HG02759 (cell line): ENCODE data around the gene PRDM16.

Experiments
- ATAC-seq: cut with Tn5 transposase; IDR thresholded peaks from one replicate; pipeline ENCODE4 v1.9.1; 2021; ENCODE audit warnings: mild to moderate bottlenecking, moderate library complexity; ENCODE audit not compliant: unreplicated experiment

The PRDM16 gene

DNA sequence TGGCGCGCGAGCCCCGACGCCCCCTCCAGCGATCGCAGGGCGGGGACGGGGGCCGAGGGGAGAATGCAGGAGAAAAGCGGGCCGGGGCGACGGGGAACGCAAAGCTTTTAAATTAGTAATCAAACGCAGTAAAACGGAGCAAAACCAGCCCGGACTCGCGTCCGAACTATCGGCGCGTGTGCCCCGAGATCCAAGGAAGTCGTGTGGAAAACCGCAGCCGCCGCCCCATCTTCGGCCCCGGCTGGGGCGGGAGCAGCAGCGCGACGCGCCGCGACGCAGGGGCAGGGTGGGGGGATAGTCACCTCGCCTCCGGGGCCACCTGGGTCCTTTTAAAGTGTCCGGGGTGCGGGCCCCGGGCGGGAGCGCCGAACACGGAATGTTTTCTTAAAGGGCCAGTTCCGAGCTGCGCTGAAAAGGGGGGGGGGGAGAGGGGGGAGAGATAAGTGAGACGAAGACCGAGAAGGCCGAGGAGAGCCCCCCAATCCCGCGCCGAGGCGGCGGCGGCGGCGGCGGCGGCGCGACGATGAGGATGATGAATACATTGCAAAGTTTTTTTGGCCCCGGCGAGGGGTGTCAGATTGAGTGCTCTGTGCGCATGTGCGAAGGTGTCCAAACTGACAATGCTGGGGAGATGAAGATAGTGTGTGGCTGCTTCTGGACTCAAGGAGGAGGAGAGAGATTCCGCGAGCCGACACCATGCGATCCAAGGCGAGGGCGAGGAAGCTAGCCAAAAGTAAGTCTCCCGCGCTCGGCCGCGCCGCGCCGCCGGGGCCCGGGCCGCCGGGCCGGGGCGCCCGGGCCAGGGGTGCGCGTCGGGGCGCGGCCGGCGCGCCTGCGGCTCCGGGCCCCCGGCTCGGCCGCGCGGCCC lies at the start of gene PRDM16:
Gene PRDM16, plus strand, starts transcription at position 640 of the 868 bp plus-strand sequence. Its CDS starts 57 bp downstream, at position 697.
- no peak for ATAC-seq

DNA sequence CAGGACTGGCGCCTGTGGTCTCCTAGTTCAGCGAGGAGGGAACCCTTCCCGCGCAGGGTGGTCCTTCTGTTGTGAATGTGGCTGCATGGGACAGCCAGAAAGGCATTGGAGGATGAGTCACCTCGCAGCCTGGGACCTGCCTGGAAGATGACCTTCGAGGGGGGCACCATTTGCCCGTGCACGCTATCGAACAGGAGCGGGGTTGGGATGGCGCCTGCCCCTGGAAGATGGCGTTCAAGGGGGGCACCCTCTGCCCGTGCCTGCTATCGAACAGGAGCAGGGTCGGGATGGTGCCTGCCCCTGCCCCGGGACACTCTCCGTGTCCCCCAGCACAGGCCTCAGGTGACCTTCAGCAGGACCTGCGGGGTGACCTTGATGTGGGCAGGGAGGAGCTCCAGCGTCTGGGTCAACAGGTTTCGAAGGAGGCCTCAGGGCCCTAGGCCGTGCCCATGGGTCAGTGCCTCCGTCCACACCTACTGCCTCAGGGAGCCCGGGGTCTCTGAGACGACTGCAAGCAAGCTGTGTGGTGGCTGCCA lies 49.4 kb upstream of the PRDM16 start:
- ATAC-seq = no peak

DNA sequence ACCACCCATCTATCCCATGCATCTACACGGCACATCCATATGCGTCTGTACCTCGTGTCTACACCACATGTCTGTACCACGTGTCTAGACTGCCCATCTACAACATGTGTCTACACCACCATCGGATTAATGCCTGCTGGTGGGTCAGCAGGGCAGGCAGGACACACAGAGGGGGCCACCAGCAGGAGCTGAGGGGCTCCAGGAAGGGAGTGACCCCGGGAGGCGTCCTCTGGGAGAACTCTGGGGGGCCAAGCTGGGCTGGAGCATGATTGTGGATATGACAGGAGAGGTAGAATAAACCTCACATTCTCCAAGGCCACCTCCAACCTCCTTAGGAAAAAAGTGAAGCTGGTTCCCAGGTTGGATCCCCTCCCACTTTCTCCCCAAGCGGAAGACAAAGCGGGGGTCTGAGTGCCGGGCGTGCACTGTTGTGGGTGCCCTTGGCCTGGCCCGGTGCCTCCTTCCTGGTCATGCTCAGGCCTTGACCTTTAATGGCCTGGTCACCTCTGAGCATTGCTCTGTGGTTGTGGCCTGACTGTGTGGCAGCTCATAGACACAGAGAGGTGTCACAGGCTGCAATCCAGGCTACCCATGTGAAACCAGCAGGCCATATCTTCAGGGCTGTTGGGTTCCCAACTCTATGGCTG lies 48.6 kb upstream of the PRDM16 start:
- ATAC-seq = no peak

DNA sequence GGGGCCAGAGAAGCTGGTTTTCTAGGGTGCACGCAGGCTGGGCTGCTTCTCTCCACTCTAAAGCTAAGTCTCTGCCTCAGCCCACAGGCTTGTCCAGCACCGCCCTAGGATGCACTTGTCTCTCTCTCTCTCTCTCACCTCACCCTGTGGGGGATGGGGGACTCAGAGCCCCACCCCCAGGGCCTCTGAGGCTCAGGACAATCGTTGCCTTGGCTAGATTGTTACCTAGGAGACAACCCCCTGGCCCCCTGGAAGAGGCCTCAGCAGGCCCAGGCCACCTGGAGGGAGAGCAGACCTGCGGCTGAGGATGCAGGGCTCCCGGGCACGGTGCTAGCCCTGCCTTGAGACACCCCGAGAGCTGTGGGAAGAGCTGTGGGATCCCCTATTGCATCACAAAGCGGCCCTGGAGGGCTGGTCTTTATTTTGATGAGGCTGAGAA lies 47.8 kb upstream of the PRDM16 start, which contains the start of gene ACTRT2:
Gene ACTRT2, plus strand, starts transcription at position 235 of the 439 bp plus-strand sequence. CDS start 220 bp downstream, outside the sequence.
- ATAC-seq = no peak

DNA sequence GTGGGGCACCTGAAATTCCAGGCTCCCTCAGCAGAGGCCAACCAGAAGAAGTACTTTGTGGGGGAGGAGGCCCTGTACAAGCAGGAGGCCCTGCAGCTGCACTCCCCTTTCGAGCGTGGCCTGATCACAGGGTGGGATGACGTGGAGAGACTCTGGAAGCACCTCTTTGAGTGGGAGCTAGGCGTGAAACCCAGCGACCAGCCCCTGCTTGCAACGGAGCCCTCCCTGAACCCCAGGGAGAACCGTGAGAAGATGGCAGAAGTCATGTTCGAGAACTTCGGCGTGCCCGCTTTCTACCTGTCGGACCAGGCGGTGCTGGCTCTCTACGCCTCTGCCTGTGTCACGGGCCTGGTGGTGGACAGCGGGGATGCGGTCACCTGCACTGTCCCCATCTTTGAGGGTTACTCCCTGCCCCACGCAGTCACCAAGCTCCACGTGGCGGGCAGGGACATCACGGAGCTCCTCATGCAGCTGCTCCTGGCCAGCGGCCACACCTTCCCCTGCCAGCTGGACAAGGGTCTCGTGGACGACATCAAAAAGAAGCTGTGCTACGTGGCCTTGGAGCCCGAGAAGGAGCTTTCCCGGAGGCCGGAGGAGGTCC lies 47.1 kb upstream of the PRDM16 start:
- ATAC-seq = no peak

DNA sequence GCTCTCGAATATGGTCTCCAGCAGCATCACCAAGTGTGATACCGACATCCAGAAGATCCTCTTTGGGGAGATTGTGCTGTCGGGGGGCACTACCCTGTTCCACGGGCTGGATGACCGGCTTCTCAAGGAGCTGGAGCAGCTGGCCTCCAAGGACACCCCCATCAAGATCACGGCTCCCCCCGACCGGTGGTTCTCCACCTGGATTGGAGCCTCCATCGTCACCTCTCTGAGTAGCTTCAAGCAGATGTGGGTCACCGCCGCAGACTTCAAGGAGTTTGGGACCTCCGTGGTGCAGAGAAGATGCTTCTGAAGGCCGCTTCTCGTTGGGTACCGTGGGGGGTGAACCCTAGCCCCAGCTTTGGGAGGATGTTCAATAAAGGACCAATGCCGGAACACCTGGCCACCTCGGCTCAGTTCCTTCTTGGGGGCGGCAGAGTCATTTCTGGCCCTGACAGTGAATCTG lies 46.5 kb upstream of the PRDM16 start:
- ATAC-seq = no peak

DNA sequence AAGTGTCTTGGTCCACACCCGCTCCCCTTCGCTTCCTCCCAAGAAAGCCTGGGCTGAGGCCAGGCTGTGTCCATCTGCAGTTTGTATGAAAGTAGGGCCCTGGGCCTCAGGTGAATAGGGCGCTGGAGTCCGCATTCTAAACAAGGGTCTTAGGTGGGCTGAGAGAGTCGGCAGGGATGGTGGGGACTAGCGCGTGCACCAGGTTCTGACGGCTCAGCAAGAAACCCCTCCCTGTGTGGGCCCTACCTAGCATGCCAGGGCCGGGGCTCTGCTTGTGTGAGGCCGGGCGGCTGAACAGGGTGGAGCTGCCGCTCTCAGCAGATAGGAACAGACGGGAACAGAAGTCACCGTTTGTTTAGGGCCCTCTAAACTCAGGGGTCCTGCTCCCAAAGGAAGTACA lies 46.0 kb upstream of the PRDM16 start:
- no peak for ATAC-seq

DNA sequence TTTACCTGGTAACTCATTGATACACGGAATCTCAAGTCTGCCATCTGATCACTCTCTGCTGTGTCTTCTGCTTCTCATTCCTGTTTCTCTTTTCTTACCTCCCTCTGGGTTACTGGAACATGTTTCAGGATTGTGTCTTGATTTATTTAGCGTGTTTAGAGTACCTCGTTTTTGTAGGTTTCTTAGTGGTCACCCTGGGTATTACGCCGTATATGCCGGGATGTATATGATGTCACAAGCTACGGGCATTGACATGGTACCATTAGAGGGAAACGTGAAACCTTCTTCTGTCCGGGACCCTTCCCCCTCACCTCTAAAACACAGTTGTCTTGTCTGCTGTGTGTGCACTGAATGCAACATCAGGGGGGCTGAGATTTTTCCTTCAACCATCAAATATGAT lies 45.0 kb upstream of the PRDM16 start:
- no peak for ATAC-seq

DNA sequence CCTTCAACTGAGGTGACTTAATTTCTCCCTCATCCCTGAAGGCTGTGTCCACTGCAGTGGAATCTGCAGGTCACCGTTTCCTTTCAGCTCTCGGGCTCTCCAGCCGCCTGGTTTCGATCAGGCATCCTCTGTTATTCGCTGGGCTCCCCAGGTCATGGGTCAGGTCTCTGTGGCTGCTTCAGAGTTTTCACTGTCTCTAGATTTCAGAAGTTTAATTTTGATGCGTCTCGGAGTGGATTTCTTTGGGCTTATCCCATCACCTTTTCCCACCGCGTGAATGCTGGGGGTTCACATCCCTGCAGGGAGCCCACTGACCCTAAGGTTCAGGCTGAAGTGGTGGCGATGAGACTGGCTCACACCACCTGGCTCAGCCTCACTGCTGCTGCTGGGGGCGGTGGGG lies 44.4 kb upstream of the PRDM16 start:
- no peak for ATAC-seq

DNA sequence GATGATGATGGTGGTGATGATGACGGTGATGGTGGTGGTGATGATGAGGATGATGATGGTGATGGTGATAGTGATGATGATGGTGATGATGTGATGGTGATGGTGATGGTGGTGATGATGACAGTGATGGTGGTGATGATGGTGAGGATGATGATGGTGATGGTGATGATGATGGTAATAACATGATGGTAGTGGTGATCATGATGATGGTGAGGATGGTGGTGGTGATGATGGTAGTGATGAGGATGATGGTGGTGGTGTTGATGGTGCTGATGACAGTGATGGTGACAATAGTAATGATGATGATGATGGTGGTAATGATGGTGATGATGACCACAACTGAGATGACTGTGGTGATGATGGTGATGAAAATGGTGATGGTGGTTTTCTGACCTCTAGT lies 42.9 kb upstream of the PRDM16 start:
- ATAC-seq = no peak

DNA sequence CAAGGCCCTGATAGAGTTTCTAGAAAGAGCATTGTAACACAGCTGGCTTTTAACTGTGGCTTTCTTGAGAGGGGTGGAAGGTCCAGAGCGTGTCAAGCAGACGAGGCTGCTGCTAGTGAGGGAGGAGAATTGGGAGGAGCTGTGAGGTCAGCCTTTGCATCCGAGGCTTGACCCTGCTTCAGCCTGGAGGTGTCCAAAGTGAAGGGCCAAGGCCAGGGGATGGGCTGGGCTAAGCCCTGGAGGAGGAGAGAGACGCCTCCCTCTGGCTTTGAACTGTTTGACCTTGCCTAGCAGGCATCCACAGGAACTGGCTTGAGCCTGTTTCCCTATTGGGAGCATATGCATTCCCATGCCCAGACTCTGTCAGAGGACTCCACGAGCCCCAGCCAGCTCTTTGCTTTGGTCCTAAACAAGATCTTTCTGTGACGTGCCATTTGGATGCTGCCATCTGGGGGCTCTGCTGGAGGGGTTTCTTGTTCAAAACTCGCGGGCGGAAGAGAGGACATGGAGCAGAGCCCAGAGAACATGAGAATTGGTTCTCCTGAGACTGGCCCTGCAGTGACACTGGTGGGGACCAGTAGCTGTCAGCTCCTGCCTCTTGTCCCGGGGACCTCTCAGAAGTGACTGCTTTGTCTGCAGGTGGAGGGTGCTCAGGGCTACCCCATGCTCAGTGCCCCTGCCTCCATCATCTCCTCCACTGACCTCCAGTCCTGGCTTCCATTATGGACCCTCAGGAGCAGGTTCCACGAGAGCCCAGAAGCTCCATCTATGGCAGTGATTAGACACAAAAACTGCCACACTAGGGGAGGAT lies 42.2 kb upstream of the PRDM16 start:
- no peak for ATAC-seq

DNA sequence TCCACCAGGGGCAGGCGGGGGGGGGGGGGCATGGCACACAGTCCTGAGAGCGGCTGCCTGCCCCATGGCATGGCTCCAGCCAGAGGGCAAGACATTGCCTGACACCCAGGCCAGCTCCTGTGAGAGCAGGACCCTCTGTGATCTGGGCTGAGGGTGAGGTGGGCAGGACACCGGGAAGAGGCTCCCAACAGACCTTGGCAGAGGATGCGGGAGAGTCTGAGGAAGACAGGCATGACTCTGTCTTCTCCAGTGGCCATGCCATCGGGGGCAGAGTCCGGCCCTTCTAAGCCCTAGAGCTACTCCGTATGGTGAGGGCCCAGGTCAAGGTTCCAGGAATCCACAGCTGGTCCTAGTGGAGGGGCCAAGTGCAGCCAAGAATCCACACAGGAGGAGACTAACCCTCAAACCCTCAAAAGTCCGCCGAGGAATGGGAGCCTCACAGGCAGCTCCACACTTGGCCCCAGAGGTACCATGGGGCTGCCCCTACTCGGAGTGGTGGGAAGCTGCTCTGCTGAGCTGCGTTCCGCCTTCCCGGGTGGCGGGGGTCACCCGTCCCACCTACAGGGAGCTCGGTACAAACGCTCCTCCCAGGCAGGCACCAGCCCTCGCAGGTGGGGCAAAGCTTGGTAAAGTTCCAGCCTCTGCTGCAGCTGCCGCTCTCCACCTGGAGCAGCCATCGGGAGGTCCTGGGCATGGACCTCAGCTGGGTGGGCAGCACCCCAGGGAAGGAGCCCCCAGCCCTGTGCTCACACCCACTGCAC lies 41.2 kb upstream of the PRDM16 start:
- no peak for ATAC-seq

DNA sequence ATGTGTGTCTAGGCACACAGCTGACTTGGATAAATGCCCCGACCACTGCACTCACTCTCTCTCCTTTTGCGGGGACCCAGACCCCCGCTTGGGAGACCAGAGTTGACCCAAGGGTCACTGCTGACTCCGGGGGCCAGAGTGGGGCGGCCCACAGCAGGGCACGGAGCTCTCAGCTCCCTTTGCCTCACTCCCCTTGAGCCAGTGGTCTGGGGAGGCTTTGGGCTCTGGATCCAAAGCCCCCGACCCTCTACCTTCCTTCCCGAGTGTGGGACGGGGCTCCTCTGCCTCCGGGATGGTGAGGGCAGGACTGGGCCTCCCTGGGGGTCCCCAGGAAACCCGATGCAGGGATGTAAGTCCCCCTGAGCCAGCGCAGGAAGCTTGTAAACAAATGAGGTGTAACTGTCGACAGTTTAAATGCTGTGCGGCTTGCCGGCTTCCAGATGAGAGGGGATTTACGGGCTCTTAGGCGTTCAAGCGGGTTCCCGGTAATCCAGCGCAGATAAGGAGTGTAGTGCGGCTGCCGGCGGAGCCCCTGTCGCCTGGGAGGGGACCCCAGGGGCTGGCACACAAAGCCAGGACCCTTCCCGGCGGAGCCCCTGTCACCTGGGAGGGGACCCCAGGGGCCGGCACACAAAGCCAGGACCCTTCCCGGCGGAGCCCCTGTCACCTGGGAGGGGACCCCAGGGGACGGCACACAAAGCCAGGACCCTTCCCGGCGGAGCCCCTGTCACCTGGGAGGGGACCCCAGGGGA lies 40.3 kb upstream of the PRDM16 start:
- no peak for ATAC-seq

DNA sequence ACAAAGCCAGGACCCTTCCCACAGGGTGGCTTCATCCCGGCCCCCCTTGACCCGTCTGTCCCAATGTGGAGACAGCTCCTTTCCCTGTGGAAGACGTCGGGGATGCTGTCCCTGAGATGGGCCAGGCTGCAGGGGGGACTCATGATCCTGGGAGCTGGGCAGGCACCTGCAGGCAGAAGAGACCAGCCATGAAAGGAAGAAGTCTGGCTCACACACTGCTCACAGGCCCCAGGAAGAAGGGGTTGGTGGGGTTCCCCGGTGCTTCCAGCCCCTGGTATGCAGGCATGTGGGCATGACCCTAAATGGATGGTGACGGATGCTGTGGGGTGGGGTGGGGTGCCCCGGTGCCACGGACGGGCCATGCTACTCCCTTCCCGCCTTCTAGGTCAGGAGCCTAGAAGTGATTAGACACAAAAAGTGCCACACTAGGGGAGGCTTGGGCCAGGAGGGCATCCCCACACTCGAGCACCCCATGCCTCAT lies 39.5 kb upstream of the PRDM16 start:
- no peak for ATAC-seq

DNA sequence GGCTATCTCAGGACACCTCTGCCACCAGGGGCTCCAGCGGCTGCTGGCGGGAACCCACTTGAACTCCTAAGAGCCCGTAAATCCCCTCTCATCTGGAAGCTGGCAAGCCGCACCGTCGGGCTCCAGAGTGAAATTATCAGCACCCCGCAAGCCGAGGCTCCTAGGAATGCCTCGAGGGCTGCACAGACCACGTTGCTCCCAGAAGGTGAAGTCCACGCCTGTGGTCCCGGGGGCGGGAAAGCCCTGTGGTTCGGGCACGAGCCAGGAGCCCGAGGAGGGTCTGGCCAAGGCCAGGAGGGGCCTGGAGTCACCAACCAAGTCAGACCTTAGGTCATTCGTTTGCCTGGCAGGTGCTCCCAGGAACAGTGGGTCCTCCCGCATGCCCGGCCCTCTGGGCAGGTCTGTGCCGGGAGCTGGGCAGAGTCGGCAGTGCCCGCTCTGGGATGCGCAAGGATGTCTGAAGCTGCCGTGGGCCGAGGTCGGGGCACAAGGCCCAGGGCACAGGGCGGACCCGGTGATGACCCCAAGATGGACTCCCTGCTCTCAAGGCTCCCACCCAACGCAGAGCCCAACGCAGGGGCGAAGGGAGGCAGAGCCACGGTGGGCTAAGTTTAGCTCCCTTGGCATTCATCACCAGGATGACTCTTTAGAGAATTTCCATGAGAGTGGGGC lies 38.9 kb upstream of the PRDM16 start:
- no peak for ATAC-seq

DNA sequence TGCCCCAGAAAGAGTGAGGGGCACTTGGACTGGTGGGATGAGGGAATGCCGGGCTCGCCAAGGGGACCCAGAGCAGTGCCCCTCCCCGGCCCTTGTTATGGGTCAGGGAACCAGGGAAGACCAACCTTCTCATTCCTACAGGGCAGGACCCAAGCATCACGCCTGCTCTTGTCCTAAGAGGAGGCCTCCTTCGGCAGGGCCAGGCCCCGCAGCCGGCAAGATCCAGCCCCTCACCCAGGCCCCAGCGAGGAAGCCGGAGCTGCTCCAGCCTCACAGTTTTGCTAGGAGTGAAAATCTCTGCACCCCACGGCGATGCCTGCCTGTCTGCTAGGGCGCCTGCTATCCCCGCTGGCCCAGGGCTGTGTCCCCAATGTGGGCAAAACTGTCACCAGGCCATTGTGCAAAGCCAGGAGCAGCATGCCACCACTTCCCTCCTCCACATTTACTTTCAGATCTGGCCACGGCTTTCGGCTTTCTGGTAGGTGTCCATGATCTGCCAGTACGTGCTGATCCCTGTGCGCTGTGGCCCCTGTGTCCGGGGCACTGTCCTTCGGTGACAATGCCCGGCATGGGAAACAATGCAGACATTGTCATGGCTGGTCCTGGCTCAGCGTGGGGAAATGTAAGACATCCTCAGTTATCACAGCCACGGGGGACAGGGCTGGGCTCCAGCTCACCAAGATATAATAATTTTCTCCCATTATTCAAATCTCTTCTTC lies 38.2 kb upstream of the PRDM16 start:
- ATAC-seq = no peak

DNA sequence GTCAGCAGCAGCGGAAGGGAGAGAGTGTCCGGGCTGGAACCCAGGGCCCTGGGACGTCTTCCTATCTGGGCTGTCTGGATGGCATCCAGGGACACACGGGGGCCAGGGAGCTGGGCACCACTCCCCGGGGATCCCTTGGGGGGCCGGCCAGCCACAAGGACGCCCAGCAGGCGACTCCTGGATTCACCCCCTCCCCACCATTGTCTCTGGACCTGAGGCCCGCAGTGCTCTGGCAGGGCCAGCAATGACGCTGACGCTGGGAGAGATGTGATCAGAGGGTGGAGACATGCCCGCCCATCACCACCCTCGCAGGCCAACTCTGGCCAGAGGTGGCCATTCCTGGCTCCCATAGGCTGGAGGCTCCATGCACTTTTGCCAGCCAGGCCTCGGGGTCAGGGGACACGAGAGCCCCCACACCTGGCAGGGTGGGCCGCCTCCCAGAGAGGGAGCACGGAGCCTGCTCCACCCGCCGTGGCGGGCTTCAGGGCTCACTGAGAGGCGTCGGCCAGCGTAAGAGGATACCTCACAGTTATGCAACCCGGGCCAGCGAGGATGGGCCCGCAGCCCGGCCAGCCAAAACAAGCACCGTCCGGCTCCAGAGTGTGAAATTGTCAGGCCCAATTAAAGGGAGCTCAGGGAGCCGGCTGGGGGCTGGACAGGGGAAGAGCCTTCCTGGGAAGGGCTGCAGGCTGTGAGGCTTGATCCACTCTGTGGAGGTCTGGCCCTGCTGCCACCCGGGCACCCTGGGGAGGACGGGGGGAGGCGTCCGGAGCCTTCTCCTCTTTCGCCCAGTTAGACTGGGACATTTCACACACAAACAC lies 37.4 kb upstream of the PRDM16 start:
- no peak for ATAC-seq
